CD14-positive monocyte (primary cell): Measurements from ENCODE around the gene GH2. TPM values are rescaled to one million over a fixed set of nuclear protein-coding genes. Genes with fewer than 3 reads are reported as not detected.

Experiments
- DNase-seq, 3 donors: peaks; one replicate each; pipeline ENCODE4 v3.0.0-alpha.2; 2011 to 2022
- H2AFZ ChIP-seq: 2 replicates; pipeline ENCODE4 v1.6.0; 2012; ENCODE audit warnings: mild to moderate bottlenecking, low read depth, low read length, inconsistent platforms; ENCODE audit not compliant: insufficient read depth, poor library complexity, severe bottlenecking
- H3K27ac ChIP-seq, 2 donors: 1 replicate in 1 of 2; 2 replicates in 1 of 2; pipeline ENCODE4 v1.5.1; 2012 to 2013; ENCODE audit warnings: low read length in 2 of 2, control low read depth in 1 of 2, inconsistent platforms in 1 of 2, low read depth in 1 of 2, mild to moderate bottlenecking in 1 of 2
- H3K27me3 ChIP-seq, 2 donors: one replicate each; pipeline versions ENCODE4 v1.6.0 to v1.6.1; 2011 to 2013; ENCODE audit warnings: low read length in 2 of 2; ENCODE audit not compliant: control insufficient read depth in 2 of 2, insufficient read depth in 2 of 2
- H3K36me3 ChIP-seq, 2 donors: replicated peaks in 1 of 2; 1 replicate in 1 of 2; 2 replicates in 1 of 2; pipeline versions ENCODE4 v1.5.1 to v1.6.1; 2012 to 2013; ENCODE audit warnings: low read length in 2 of 2, control low read depth in 1 of 2, inconsistent platforms in 1 of 2, mild to moderate bottlenecking in 1 of 2; ENCODE audit not compliant: insufficient read depth in 2 of 2, control insufficient read depth in 1 of 2
- H3K4me1 ChIP-seq, 2 donors: 1 replicate in 1 of 2; 2 replicates in 1 of 2; pipeline versions ENCODE4 v1.5.1 to v1.6.1; 2012 to 2013; ENCODE audit warnings: low read length in 2 of 2, control low read depth in 1 of 2, inconsistent platforms in 1 of 2, mild to moderate bottlenecking in 1 of 2, moderate library complexity in 1 of 2; ENCODE audit not compliant: insufficient read depth in 2 of 2, control insufficient read depth in 1 of 2
- H3K4me2 ChIP-seq: replicated peaks from 2 replicates; pipeline ENCODE3; 2012; ENCODE audit warnings: low read length, moderate library complexity, mild to moderate bottlenecking; ENCODE audit not compliant: poor library complexity, severe bottlenecking; ENCODE audit errors: extremely low read depth
- H3K4me3 ChIP-seq, 3 experiments: fragments of 200-600 bp in 1 of 3; sonication (generic) in 1 of 3; replicated peaks in 1 of 3; 1 replicate in 2 of 3; 2 replicates in 1 of 3; pipeline ENCODE4 v1.5.1; 2011 to 2013; ENCODE audit warnings: low read length in 3 of 3, mild to moderate bottlenecking in 3 of 3, control low read depth in 2 of 3, low read depth in 2 of 3, inconsistent platforms in 1 of 3, moderate library complexity in 1 of 3
- H3K79me2 ChIP-seq: 2 replicates; pipeline ENCODE4 v1.6.0; 2012; ENCODE audit warnings: mild to moderate bottlenecking, control low read depth, inconsistent platforms, low read length, moderate library complexity; ENCODE audit not compliant: insufficient read depth
- H3K9ac ChIP-seq: 2 replicates; pipeline ENCODE4 v1.6.0; 2017; ENCODE audit warnings: low read length, mild to moderate bottlenecking; ENCODE audit not compliant: insufficient read depth, poor library complexity, severe bottlenecking
- H3K9me3 ChIP-seq, 2 donors: replicated peaks in 1 of 2; 1 replicate in 1 of 2; 2 replicates in 1 of 2; pipeline versions ENCODE4 v1.5.1 to v1.6.1; 2012 to 2013; ENCODE audit warnings: low read length in 2 of 2, control low read depth in 1 of 2; ENCODE audit not compliant: control insufficient read depth in 1 of 2, insufficient read depth in 1 of 2
- H4K20me1 ChIP-seq: 2 replicates; pipeline ENCODE4 v1.6.0; 2012; ENCODE audit warnings: mild to moderate bottlenecking, low read length, control low read depth, moderate library complexity; ENCODE audit not compliant: insufficient read depth
- H3K27ac Mint-ChIP-seq, 7 donors: one replicate each; pipeline ENCODE4 v1.8.0; 2020; ENCODE audit warnings: mild to moderate bottlenecking in 7 of 7, mixed read lengths in 7 of 7, moderate library complexity in 6 of 7, inconsistent platforms in 2 of 7
- H3K27me3 Mint-ChIP-seq, 3 donors: one replicate each; pipeline ENCODE4 v1.8.0; 2021 to 2022; ENCODE audit warnings: low read depth in 3 of 3, mild to moderate bottlenecking in 3 of 3, mixed read lengths in 3 of 3, moderate library complexity in 3 of 3, inconsistent platforms in 1 of 3
- H3K36me3 Mint-ChIP-seq, 2 donors: one replicate each; pipeline ENCODE4 v1.8.0; 2020; ENCODE audit warnings: mixed read lengths in 2 of 2, inconsistent platforms in 1 of 2, mild to moderate bottlenecking in 1 of 2
- H3K4me1 Mint-ChIP-seq: one replicate; pipeline ENCODE4 v1.8.0; 2020; ENCODE audit warnings: mild to moderate bottlenecking, mixed read lengths
- H3K4me3 Mint-ChIP-seq, 2 donors: one replicate each; pipeline ENCODE4 v1.8.0; 2020; ENCODE audit warnings: mild to moderate bottlenecking in 2 of 2, mixed read lengths in 2 of 2, moderate library complexity in 1 of 2
- H3K9me3 Mint-ChIP-seq, 7 donors: one replicate each; pipeline ENCODE4 v1.8.0; 2020 to 2022; ENCODE audit warnings: mixed read lengths in 7 of 7, mild to moderate bottlenecking in 6 of 7, moderate library complexity in 6 of 7, inconsistent platforms in 2 of 7
- CTCF ChIP-seq: fragments of 200-600 bp; IDR thresholded peaks from one replicate; pipeline ENCODE4 v1.8.0; 2022; ENCODE audit warnings: antibody characterized with exemption, mild to moderate bottlenecking
- WGBS: methylation state at CpG from one replicate; pipeline ENCODE4 v1.1.5; 2013; ENCODE audit warnings: missing lambda C conversion rate; ENCODE audit not compliant: insufficient coverage; 5-methylcytosine and 5-hydroxymethylcytosine counted together
- intact Hi-C, 2 donors: fragments of 100-400 bp; cut with micrococcal nuclease; formaldehyde crosslinking; loops; one replicate each; pipeline versions ENCODE4 v1.15.0 to v1.15.1; 2023
- polyA plus RNA-seq, 3 donors: library from polyadenylated mRNA; depleted of rRNA in 1 of 3; unstranded in 2 of 3; stranded (reverse) in 1 of 3; fragments of 300-500 nt in 2 of 3; fragments of >200 nt in 1 of 3; fragmentation: Illumina TruSeq in 2 of 3; gene quantifications; 1 replicate in 2 of 3; 2 replicates in 1 of 3; pipeline ENCODE4 v1.2.3, GENCODE V29; 2012 to 2021

The GH2 gene
- polyA plus RNA-seq, 3 donors = not detected

DNA sequence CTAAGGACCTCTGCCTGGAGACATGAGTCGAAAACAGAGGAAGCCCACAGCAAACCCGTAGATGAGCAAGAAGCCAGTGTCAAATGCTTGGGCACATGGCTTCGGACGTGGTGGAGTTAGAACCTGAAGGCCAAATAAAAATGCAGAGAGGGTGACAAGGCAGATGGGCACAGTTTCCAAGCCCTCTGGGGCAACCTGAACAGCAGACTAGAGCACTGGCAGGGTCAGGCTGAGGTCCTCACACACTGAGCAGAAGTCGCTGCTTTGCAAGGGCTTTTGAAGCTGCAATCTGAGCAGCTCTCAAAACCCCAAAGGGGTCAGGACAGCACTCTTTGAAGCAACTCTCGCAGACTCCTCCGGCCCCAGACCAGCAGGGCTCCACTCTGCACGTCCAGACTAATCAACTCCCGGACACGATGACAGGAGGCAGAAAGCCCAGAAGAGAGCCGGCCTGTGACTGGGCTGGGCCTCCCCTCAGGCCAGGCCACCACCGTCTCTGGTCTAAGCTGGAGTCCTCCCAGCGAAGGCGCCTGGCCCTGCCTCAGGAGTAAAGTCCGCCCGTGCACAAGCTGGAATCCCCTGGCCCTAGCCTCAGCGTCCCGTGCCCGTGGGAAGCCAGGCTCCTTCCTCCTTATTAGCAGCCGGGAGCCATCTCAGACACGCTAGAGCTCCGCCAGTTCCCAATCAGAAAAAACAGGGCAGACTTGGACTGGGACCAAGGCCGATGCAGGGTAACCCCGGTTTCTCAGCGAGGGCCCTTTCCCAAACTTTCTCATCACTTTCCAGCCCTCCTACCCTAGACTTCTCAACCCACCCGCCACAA, 40.2 kb downstream of the GH2 start:
- Mint-ChIP-seq H3K36me3 (peaks cover 7 to 13% of the 10 kb centered on the region in 2 donors), H3K4me1 (peaks cover 46% of the 10 kb centered on the region), H3K9me3 (no peaks in the 10 kb centered on the region), H3K4me3 (peak overlapping the region; percentile 98), H3K27me3 (peaks cover 0 to 3% (median 1%) of the 10 kb centered on the region in 3 donors), H3K27ac (peak overlapping the region; percentile 85 to 96 (median 93))
- H3K27me3 ChIP-seq = no peaks in the 10 kb centered on the region
- peak in 2 of 3 donors; percentile 39 to 66 for DNase-seq
- intact Hi-C loops = loop anchor here (2.0 to 5.0 kb wide), 6 partner anchors 15 to 219 kb away; partner anchors contain the start of genes FTSJ3 (in 2 of the 2), PSMC5 (in 2 of the 2), CCDC47 (in 1 of the 2) and DDX42 (in 1 of the 2)
- H3K36me3 ChIP-seq = peaks cover 10 to 14% of the 10 kb centered on the region in 2 donors
- 10% methylated on average over 26 of the region's 26 CpGs for WGBS
- peak overlapping the region; percentile 69 to 85 for H3K27ac ChIP-seq
- H3K9ac ChIP-seq = peak overlapping the region; percentile 80
- H3K4me2 ChIP-seq = peak overlapping the region; percentile 99
- peaks cover 58% of the 10 kb centered on the region for H3K79me2 ChIP-seq
- H3K4me1 ChIP-seq = peaks cover 46 to 51% of the 10 kb centered on the region in 2 donors
- no peak for TF ChIP-seq CTCF
- peak overlapping the region; percentile 48 to 98 (median 92) for H3K4me3 ChIP-seq
- H3K9me3 ChIP-seq = no peaks in the 10 kb centered on the region
- peak overlapping the region; percentile 74 for H2AFZ ChIP-seq
- H4K20me1 ChIP-seq = peaks cover 56% of the 10 kb centered on the region

GRCh38 chr17:63840591-63841349, 41.0 kb downstream of the GH2 start:
- H3K79me2 ChIP-seq = peaks cover 66% of the 10 kb centered on the region
- H3K9ac ChIP-seq = peak overlapping the region; percentile 80
- H3K4me3 Mint-ChIP-seq = peak overlapping the region; percentile 98
- H3K4me1 ChIP-seq = peaks cover 46 to 51% of the 10 kb centered on the region in 2 donors
- intact Hi-C loops = loop anchor here (2.0 to 5.0 kb wide), 6 partner anchors 14 to 218 kb away; partner anchors contain the start of genes CCDC47 (in 1 of the 2), DDX42 (in 1 of the 2), FTSJ3 (in 1 of the 2) and LIMD2 (in 1 of the 2)
- H3K27ac ChIP-seq = peak overlapping the region; percentile 27 to 85
- no peaks in the 10 kb centered on the region for H3K9me3 Mint-ChIP-seq
- H3K4me3 ChIP-seq = peak overlapping the region; percentile 48 to 98 (median 92)
- H2AFZ ChIP-seq = no peak overlapping the region
- peaks cover 17 to 22% of the 10 kb centered on the region in 2 donors for H3K36me3 ChIP-seq
- peak overlapping the region; percentile 84 to 96 (median 87) for H3K27ac Mint-ChIP-seq
- H3K27me3 ChIP-seq = no peaks in the 10 kb centered on the region
- peak overlapping the region; percentile 99 for H3K4me2 ChIP-seq
- WGBS = 87% methylated on average over 3 of the region's 4 CpGs
- peaks cover 11 to 20% of the 10 kb centered on the region in 2 donors for H3K36me3 Mint-ChIP-seq
- DNase-seq = no peak
- H3K27me3 Mint-ChIP-seq = peaks cover 0 to 3% (median 1%) of the 10 kb centered on the region in 3 donors
- no peak for TF ChIP-seq CTCF
- H4K20me1 ChIP-seq = peaks cover 64% of the 10 kb centered on the region
- no peaks in the 10 kb centered on the region for H3K9me3 ChIP-seq
- H3K4me1 Mint-ChIP-seq = peaks cover 46% of the 10 kb centered on the region
